Mesendoderm (in vitro differentiated cells): ENCODE measurements around the gene VSTM2B.

Experiments used
- DNase-seq: peaks from one replicate; pipeline ENCODE4 v3.0.0; 2013
- H2AK5ac ChIP-seq: 2 replicates; pipeline ENCODE4 v1.6.1; 2013; ENCODE audit warnings: low read length, inconsistent platforms
- H2BK120ac ChIP-seq: 2 replicates; pipeline ENCODE4 v1.6.1; 2013; ENCODE audit warnings: low read depth, mild to moderate bottlenecking, low read length, moderate library complexity, mixed read lengths
- H2BK15ac ChIP-seq: replicated peaks from 2 replicates; pipeline ENCODE4 v1.6.1; 2013; ENCODE audit warnings: low read depth, mild to moderate bottlenecking, moderate library complexity
- H2BK5ac ChIP-seq: 2 replicates; pipeline ENCODE4 v1.6.1; 2013; ENCODE audit warnings: low read length, inconsistent platforms
- H3K18ac ChIP-seq: 2 replicates; pipeline ENCODE4 v1.6.1; 2013; ENCODE audit warnings: mild to moderate bottlenecking, low read length, mixed read lengths
- H3K23ac ChIP-seq: one replicate; pipeline ENCODE4 v1.6.1; 2013; ENCODE audit warnings: low read length
- H3K27ac ChIP-seq: 2 replicates; pipeline ENCODE4 v1.5.1; 2013; ENCODE audit warnings: low read depth, mild to moderate bottlenecking, inconsistent platforms, low read length, moderate library complexity
- H3K27me3 ChIP-seq: 2 replicates; pipeline ENCODE4 v1.6.1; 2013; ENCODE audit warnings: low read length, control low read depth, mild to moderate bottlenecking, inconsistent platforms; ENCODE audit not compliant: insufficient read depth, poor library complexity
- H3K36me3 ChIP-seq: 2 replicates; pipeline ENCODE4 v1.6.1; 2013; ENCODE audit warnings: low read length, inconsistent platforms; ENCODE audit not compliant: control insufficient read depth, insufficient read depth
- H3K4ac ChIP-seq: one replicate; pipeline ENCODE4 v1.6.1; 2013; ENCODE audit warnings: low read depth, mild to moderate bottlenecking, low read length, moderate library complexity
- H3K4me1 ChIP-seq: 2 replicates; pipeline ENCODE4 v1.6.1; 2013; ENCODE audit warnings: low read depth, low read length, inconsistent platforms; ENCODE audit not compliant: control insufficient read depth
- H3K4me2 ChIP-seq: 2 replicates; pipeline ENCODE4 v1.6.1; 2013; ENCODE audit warnings: low read length
- H3K4me3 ChIP-seq: 2 replicates; pipeline ENCODE4 v1.5.1; 2013; ENCODE audit warnings: mild to moderate bottlenecking, low read length
- H3K56ac ChIP-seq: one replicate; pipeline ENCODE4 v1.6.1; 2013; ENCODE audit warnings: low read length
- H3K79me1 ChIP-seq: 2 replicates; pipeline ENCODE4 v1.6.1; 2013; ENCODE audit warnings: low read length, inconsistent platforms
- H3K79me2 ChIP-seq: 2 replicates; pipeline ENCODE4 v1.6.1; 2013; ENCODE audit warnings: mild to moderate bottlenecking, low read length; ENCODE audit not compliant: control insufficient read depth, insufficient read depth
- H3K9ac ChIP-seq: 2 replicates; pipeline ENCODE4 v1.6.1; 2013; ENCODE audit warnings: low read length, inconsistent platforms
- H4K5ac ChIP-seq: one replicate; pipeline ENCODE4 v1.6.1; 2013; ENCODE audit warnings: low read length
- H4K8ac ChIP-seq: one replicate; pipeline ENCODE4 v1.6.1; 2013; ENCODE audit warnings: low read depth, mild to moderate bottlenecking, control low read depth, low read length, moderate library complexity
- WGBS: extraction: QIAGEN DNeasy Blood & Tissue Kit; methylation state at CpG from one replicate; pipeline ENCODE4 v1.1.7; 2013; ENCODE audit warnings: low lambda C conversion rate, missing lambda C conversion rate; ENCODE audit not compliant: insufficient coverage; ENCODE audit errors: extremely low coverage; 5-methylcytosine and 5-hydroxymethylcytosine counted together

Gene VSTM2B

DNA sequence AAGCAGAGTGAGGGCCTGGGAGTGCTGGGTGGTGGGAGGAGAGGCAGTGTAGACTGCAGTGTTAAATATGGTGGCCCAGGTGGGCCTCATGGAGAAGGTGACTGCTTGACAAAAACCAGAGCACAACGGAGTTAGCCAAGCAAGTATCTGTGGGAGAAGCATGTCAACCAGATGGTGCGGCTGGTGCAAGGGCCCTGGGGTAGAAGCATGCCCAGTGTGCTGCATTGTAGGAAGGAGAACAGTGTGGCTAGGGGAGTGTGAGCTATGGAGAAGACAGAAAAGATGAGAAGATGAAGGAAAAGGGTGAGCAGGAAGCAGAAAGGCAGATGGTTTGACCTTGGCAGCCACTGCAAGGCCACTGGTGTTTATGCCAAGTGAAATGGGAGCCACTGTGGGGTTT lies 2.2 kb upstream of the VSTM2B start:
- WGBS, result no CpG with 5 or more reads among the region's 2 CpGs
- no peak overlapping the region for H3K9ac ChIP-seq
- H3K18ac ChIP-seq, result no peak overlapping the region
- H3K79me1 ChIP-seq, result no peaks in the 10 kb centered on the region
- H4K8ac ChIP-seq, result no peak overlapping the region
- no peak overlapping the region for H2BK120ac ChIP-seq
- no peak overlapping the region for H3K23ac ChIP-seq
- H2BK15ac ChIP-seq, result no peak overlapping the region
- no peak overlapping the region for H3K4me3 ChIP-seq
- no peak overlapping the region for H3K27ac ChIP-seq
- H3K4me2 ChIP-seq, result no peak overlapping the region
- H3K4ac ChIP-seq, result no peak overlapping the region
- no peak overlapping the region for H2AK5ac ChIP-seq
- no peak overlapping the region for H3K56ac ChIP-seq
- no peak for DNase-seq
- no peaks in the 10 kb centered on the region for H3K36me3 ChIP-seq
- peaks cover 27% of the 10 kb centered on the region for H3K27me3 ChIP-seq
- H3K4me1 ChIP-seq, result no peaks in the 10 kb centered on the region
- H3K79me2 ChIP-seq, result no peaks in the 10 kb centered on the region
- H4K5ac ChIP-seq, result no peak overlapping the region
- no peak overlapping the region for H2BK5ac ChIP-seq

DNA sequence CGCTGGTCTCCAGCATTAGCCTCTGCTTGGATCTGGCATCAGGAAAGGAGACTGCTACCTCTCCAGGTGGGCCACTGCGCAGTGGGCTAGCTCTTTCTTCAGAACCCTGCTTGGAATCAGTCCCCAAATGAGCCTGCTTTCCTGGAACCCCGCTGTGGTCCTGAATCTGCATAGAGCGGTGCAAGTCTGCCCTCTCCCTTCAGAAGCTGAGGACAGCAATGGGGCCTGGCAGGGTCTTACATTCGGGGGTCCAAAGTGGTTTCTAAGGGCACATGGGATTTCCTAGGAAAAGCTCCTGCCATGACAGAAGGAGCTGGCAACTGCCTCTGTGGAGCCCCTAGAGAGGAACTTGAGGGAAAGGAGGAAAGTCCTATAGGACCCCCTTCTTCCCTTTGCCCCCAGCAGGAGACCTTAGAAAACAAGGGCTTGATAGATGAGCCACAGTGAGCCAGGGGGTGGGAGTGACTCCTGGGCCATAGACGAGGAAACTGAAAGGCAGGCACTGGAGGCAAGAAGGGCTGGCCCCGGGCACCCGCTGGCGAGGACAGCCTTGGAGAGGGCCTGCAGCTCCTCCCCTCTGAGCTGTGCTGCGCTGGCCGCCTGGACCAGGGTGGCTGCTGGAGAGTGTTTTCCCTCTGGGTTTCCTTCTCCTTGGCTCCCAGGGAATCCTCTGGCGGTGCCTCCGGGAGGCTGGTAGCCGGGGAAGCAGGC lies 1.4 kb upstream of the VSTM2B start:
- Histone ChIP-seq H2BK5ac (no peak overlapping the region), H3K27me3 (peaks cover 35% of the 10 kb centered on the region), H4K8ac (no peak overlapping the region), H3K56ac (no peak overlapping the region), H2BK120ac (no peak overlapping the region), H3K79me2 (no peaks in the 10 kb centered on the region), H3K79me1 (no peaks in the 10 kb centered on the region), H3K4me1 (no peaks in the 10 kb centered on the region), H3K4ac (no peak overlapping the region), H3K23ac (no peak overlapping the region), H2AK5ac (no peak overlapping the region), H3K18ac (no peak overlapping the region), H3K27ac (no peak overlapping the region), H4K5ac (no peak overlapping the region), H3K9ac (no peak overlapping the region), H3K36me3 (no peaks in the 10 kb centered on the region), H2BK15ac (no peak overlapping the region), H3K4me3 (no peak overlapping the region), H3K4me2 (peak overlapping the region; percentile 67)
- no CpG with 5 or more reads among the region's 14 CpGs for WGBS
- peak; percentile 60 for DNase-seq

DNA sequence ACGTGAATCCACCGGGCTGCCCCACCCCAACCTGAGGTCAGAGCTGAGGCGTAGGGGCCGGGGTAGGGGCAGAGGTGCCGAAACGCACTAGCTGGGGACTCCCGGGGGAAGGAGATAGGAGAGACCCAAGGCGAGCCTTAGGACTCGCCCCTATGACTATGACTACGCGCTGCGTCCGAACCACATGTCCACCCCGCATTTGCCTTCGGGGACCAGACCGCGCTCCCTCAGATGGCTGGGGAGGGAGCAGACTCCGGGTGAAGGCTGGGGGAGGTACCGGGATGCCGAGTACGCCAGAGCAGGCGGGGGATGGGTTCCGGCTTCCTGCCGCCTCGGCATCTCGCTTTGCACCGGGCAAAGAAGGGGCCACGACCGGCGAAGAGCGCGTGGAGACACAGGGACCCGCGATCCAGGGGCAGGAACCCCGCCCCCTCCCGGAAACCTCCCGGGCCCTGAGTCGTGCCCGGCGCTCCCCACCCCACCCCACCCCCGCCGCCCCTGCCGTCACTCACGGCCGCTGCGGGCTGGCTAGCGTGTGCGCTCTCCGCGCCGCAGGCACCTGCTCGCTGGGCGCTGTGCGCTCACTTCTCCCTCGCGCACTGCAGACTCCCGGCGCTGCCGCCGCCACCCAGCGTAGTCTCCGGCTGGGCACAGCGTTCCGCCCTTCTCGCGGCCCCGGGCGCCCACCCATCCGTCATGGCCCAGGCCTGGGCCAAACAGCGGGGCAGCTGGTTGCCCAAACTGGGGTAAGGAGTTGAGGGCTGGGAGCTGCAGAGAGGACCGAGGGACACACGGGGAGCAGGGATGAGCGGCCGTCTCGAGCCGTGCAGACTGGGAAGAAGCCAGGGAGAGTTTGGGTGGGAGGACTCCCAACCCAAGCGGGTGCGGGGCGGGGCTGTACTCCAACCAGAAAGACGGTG lies 622 bp upstream of the VSTM2B start:
- Histone ChIP-seq H2BK15ac (no peak overlapping the region), H3K4me1 (peaks cover 2% of the 10 kb centered on the region), H3K79me1 (no peaks in the 10 kb centered on the region), H3K36me3 (no peaks in the 10 kb centered on the region), H3K4me2 (peak overlapping the region; percentile 67), H3K4ac (no peak overlapping the region), H3K4me3 (no peak overlapping the region), H2BK120ac (no peak overlapping the region), H3K27ac (no peak overlapping the region), H3K23ac (no peak overlapping the region), H3K27me3 (peaks cover 43% of the 10 kb centered on the region), H3K56ac (peak overlapping the region; percentile 56), H2BK5ac (no peak overlapping the region), H3K9ac (no peak overlapping the region), H4K5ac (no peak overlapping the region), H3K79me2 (no peaks in the 10 kb centered on the region), H3K18ac (no peak overlapping the region), H4K8ac (no peak overlapping the region), H2AK5ac (no peak overlapping the region)
- peak; percentile 53 for DNase-seq
- no CpG with 5 or more reads among the region's 80 CpGs for WGBS

DNA sequence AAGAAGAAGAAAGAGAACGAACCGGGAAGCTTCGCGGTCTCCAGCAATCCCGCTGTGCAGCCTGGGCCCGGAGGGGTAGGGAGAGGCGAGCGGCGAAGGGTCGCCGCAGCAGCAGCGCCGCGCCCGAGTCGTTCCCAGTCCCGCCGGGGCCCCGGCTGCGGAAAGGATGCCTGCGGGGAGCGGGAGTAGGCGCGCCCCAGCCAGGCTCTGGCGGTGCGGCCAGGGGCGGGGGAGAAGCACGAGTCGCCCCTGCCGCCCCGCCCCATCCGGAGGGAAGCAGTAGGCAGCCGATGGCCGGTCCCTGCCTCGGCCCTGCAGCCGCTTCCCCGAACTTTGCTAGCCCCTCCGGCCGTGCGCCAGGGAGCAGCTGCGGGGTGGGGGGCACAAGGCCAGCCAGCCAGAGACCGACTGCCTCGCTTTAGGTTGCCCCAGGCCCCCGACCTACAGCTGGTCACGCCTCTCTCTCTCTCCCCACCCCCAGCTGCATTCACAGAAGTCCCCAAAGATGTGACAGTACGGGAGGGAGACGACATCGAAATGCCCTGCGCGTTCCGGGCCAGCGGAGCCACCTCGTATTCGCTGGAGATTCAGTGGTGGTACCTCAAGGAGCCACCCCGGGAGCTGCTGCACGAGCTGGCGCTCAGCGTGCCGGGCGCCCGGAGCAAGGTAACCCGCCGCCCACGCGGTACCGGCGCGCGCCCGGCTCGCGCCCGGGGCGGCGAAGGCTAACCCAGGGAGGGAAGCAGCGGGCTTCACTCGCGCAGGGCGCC lies 1.1 kb downstream of the VSTM2B start:
- Histone ChIP-seq H3K18ac (no peak overlapping the region), H2BK15ac (no peak overlapping the region), H3K4ac (no peak overlapping the region), H3K4me3 (no peak overlapping the region), H3K4me1 (peaks cover 2% of the 10 kb centered on the region), H3K79me2 (no peaks in the 10 kb centered on the region), H3K9ac (peak overlapping the region; percentile 8), H2BK5ac (no peak overlapping the region), H3K36me3 (no peaks in the 10 kb centered on the region), H3K23ac (no peak overlapping the region), H2BK120ac (no peak overlapping the region), H3K79me1 (no peaks in the 10 kb centered on the region), H4K8ac (no peak overlapping the region), H3K27ac (no peak overlapping the region), H3K4me2 (peak overlapping the region; percentile 50), H4K5ac (no peak overlapping the region), H2AK5ac (no peak overlapping the region), H3K56ac (peak overlapping the region; percentile 42), H3K27me3 (peaks cover 45% of the 10 kb centered on the region)
- no CpG with 5 or more reads among the region's 79 CpGs for WGBS
- DNase-seq, result peak; percentile 32

DNA sequence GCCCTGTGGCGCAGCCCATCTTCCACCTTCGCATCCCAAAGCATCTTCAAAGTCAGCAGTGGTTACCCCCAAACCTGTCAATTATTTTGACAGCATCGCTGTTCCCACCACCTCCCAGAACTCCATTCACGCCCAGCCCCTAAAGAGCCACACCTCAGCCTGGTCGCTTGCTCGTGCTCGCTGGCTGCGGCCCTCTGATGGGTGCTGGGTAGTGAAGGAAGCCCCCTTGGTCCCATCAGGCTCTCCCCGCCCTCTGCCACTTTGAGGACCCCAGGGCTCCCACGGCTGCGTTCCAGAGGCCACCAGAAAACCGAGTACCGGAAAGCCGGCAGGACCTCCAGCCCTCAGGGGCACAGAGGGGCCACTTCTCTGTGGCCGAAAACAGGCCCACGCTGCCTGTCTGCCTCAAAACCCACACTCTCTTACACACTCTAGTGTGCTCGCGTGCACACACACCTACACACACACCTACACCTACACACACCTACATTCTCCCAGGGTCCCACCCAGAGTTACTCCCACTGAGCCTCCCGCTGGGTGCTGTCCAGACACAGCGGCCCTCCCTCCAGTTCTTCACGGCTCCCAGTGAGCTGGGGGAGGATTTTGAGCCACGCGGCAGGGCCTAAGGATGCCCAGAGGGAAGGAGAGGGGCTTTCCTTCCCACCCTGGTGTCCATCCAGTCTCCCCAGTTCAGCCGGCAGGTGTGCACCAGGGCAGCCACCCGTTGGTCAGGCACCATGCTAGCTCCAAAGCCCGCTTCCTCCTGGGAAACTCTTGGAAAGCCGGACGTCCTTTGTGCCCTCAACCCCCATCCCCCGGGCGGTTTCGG lies 1.9 kb downstream of the VSTM2B start:
- Histone ChIP-seq H3K79me2 (no peaks in the 10 kb centered on the region), H3K9ac (no peak overlapping the region), H3K36me3 (no peaks in the 10 kb centered on the region), H3K18ac (no peak overlapping the region), H2BK5ac (no peak overlapping the region), H3K4me1 (peaks cover 2% of the 10 kb centered on the region), H2BK15ac (no peak overlapping the region), H3K4ac (no peak overlapping the region), H3K56ac (no peak overlapping the region), H3K27ac (no peak overlapping the region), H3K4me2 (no peak overlapping the region), H2AK5ac (no peak overlapping the region), H3K23ac (no peak overlapping the region), H4K8ac (no peak overlapping the region), H3K79me1 (no peaks in the 10 kb centered on the region), H2BK120ac (no peak overlapping the region), H4K5ac (no peak overlapping the region), H3K27me3 (peaks cover 45% of the 10 kb centered on the region), H3K4me3 (no peak overlapping the region)
- DNase-seq, result no peak
- WGBS, result no CpG with 5 or more reads among the region's 31 CpGs
